Right renal cortex interstitium (tissue), 3 donors: Measurements from ENCODE around the gene CELSR1. TPM values are rescaled to one million over a fixed set of nuclear protein-coding genes. Genes with fewer than 3 reads are reported as not detected.

Source experiments
- DNase-seq, 3 donors: peaks; one replicate each; pipeline ENCODE4 v3.0.0-alpha.2; 2013; ENCODE audit warnings: low read depth in 3 of 3, low spot score in 2 of 3
- polyA plus RNA-seq, 3 donors: library from polyadenylated mRNA; unstranded; fragments of 120-200 nt; gene quantifications; one replicate each; pipeline ENCODE4 v1.2.1, GENCODE V29; 2013; ENCODE audit not compliant: insufficient read length in 3 of 3

Gene CELSR1
- polyA plus RNA-seq, 3 donors, result 21.8 to 23.7 (median 22.8) TPM

- no peak for DNase-seq
These were observed 196.7 kb downstream of the CELSR1 start for GRCh38 chr22:46340676-46341075.

- no peak for DNase-seq
These were observed 197.5 kb downstream of the CELSR1 start for GRCh38 chr22:46339956-46340355.

- DNase-seq, result no peak
These were observed 198.8 kb downstream of the CELSR1 start for GRCh38 chr22:46338636-46339035.

- DNase-seq, result no peak
These were observed 199.6 kb downstream of the CELSR1 start for GRCh38 chr22:46337870-46338269.

GRCh38 chr22:46336119-46337078 is 201.0 kb downstream of the CELSR1 start:
- DNase-seq, result no peak

- peak in 2 of 3 donors; percentile 59 to 79 for DNase-seq
These were observed 202.0 kb downstream of the CELSR1 start, which contains the start of gene TRMU for GRCh38 chr22:46335201-46336118. Gene TRMU (plus strand): TSS chr22:46335714. CDS start chr22:46335765, 51 bp downstream.

- DNase-seq, result no peak
These were observed 205.9 kb downstream of the CELSR1 start for GRCh38 chr22:46331496-46331895.

GRCh38 chr22:46330426-46330825 is 207.0 kb downstream of the CELSR1 start:
- no peak for DNase-seq

- no peak for DNase-seq
These were observed 207.8 kb downstream of the CELSR1 start for GRCh38 chr22:46329616-46330015.

- DNase-seq, result no peak
These were observed 208.6 kb downstream of the CELSR1 start for GRCh38 chr22:46328797-46329196.

GRCh38 chr22:46327691-46328465 is 209.5 kb downstream of the CELSR1 start:
- DNase-seq, result no peak

- no peak for DNase-seq
These were observed 211.2 kb downstream of the CELSR1 start for GRCh38 chr22:46326066-46326680.

- DNase-seq, result no peak
These were observed 214.3 kb downstream of the CELSR1 start for GRCh38 chr22:46323162-46323561.

GRCh38 chr22:46322711-46323110 is 214.7 kb downstream of the CELSR1 start:
- no peak for DNase-seq

GRCh38 chr22:46320716-46321386 is 216.6 kb downstream of the CELSR1 start:
- DNase-seq, result no peak

- DNase-seq, result no peak
These were observed 217.2 kb downstream of the CELSR1 start for GRCh38 chr22:46320166-46320710.

GRCh38 chr22:46319319-46319718 is 218.1 kb downstream of the CELSR1 start:
- no peak for DNase-seq

GRCh38 chr22:46318576-46318975 is 218.8 kb downstream of the CELSR1 start:
- DNase-seq, result no peak

- no peak for DNase-seq
These were observed 219.8 kb downstream of the CELSR1 start for GRCh38 chr22:46317646-46318045.
